ENCODE data around the gene DPPA3.
"Not testable (repeated sequence)": the region's sequence is repeated elsewhere in the genome, so short reads cannot be mapped to it uniquely, and the experiment has no call there.

The DPPA3 gene

DNA sequence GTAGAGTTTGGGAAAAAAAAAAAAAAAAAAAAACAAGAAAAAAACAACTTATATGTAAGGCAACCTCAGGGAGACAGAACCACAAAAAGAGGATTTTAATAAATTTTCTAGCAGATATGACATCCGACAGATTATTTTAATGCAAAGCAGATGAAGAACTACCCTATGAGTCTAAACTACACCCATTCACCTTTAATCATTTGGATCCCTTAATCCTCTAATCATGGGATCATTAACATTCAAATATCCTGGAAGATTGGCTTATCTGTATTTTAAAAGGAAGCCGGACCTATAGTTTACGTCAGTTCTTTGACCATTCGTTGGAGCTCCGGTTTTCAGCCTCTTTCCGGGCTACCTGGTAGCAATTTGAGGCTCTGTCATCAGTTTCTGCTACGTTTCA, at the start of gene DPPA3:
Gene DPPA3 (plus strand): TSS at position 301 of the 400 bp plus-strand sequence. CDS start 138 bp downstream, outside the sequence.
- no peak for DNase-seq (ENCODE audit: low spot score)

DNA sequence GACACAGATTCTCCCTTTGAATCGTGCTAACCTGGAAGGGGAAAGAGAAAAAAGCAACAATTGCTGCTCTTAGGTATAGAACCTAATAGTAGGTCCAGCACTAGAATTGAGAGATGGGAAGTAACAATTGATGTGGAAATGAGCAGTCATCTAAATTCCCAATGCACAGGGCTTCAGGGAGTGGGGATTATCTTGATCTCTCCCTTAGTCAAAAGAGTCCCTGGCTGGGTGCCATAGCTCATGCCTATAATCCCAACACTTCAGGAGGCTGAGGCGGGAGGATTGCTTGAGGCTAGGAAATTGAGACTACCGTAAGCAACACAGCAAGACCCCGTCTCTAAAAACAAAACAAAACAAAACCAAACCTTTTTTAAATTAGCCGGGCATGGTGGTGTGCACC, 49.5 kb upstream of the DPPA3 start:
- no peak for DNase-seq (ENCODE audit: low spot score)

DNA sequence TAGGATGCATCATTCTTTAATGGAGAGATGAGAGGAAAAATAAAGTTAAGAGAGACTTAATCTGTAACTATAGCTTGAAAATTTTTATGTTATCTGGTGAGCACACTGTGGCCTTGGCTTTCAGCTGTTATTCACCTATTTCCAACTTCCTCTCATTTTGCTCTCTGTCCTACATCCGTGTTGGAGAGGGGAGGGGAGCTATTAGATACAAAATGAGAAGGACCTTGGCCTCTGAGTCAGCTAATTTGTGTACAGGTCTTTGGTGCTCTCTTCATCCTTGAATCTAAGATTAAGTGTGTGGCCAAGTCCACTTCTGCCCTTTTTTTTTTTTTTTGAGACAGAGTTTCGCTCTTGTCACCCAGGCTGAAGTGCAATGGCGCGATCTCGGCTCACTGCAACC, 44.6 kb upstream of the DPPA3 start:
- no peak for DNase-seq (ENCODE audit: low spot score)

DNA sequence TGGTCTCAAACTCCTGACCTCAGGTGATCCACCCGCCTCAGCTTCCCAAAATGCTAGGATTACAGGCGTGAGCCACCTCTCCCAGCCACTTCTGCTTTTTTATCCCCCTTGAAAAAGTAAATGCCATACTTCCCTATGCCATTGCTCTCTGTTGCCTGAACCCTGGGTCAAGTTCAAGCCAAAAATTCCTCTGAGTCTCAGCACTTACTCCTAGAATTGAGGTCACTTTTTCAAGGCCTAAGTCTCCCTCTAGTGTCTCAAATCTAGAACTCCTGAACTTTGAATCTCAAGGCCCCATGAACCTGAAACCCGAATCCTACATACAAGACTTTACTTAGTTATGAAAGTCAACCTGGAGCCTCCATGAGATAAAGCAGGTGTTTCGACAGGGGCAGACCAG, 44.1 kb upstream of the DPPA3 start:
- DNase-seq (ENCODE audit: low spot score): no peak

DNA sequence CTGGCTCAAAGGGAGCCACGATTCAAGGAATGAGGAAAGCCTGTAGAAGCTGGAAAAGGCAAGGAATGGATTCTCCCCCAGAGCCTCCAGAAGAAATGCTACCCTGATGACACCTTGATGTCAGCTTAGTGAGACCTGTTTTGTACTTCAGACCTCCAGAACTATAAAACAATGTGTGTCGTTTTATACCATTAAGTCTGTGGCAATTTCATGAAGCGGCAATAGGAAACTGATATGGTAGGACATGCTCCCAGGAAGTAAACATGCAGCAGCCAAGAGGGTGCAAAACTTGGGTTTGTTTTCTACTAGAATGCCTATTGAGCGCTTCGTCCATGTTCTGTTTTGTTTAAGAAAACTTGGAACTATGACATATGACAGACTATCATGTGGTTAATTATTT, 43.1 kb upstream of the DPPA3 start:
- no peak for DNase-seq (ENCODE audit: low spot score)

DNA sequence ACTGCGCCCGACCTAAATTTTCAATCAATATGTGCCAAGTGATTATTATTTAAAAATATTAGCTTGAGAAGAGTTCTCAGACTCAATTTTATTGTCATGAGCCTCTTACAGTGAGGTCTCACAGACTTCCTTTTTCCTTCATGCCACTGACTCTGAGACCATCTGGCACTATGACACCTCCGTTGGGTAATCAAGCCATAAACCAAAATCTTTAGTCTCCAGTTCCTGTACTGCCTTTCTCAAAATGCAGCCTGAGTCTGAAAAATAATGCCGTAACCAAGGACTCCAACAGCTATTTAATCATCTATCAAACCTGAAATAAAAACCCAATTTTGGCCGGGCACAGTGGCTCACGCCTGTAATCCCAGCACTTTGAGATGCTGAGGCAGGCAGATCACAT, 35.8 kb upstream of the DPPA3 start:
- DNase-seq (ENCODE audit: low spot score): not testable (repeated sequence)

DNA sequence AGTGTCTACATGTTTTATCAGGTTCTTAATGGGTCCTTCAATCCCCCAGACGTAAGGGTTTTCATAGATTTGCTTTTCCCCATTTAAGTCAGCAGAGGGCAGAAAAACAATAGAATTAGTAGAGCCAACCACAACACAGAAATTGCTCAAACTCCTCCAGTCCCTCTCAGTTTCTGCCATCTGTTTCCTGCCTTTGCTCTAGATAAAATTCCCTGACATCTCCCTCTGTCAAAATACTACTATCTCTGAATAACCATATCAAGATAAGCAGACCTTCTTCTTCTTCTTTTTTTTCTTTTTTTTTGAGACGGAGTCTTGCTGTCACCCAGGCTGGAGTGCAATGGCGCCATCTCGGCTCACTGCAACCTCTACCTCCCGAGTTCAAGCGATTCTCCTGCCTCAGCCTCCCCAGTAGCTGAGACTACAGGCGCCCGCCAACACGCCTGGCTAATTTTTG, 33.8 kb upstream of the DPPA3 start:
- DNase-seq (ENCODE audit: low spot score): peak; percentile 60

DNA sequence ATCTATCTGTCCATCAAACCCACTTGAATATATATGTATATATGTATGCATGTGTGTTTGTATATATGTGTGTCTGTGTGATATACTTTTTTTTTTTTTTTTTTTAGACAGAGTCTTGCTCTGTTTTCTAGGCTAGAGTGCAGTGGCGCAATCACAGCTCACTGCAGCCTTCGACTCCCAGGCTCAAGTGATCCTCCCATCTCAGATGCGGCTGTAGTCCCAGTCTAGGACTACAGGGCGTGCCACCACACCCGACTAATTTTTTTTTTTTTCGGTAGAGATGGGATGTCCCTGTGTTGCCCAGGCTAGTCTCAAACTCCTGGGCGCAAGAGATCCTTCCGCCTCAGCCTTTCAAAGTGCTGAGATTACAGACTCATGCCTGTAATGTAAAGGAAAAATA, 32.5 kb upstream of the DPPA3 start:
- no peak for DNase-seq (ENCODE audit: low spot score)

DNA sequence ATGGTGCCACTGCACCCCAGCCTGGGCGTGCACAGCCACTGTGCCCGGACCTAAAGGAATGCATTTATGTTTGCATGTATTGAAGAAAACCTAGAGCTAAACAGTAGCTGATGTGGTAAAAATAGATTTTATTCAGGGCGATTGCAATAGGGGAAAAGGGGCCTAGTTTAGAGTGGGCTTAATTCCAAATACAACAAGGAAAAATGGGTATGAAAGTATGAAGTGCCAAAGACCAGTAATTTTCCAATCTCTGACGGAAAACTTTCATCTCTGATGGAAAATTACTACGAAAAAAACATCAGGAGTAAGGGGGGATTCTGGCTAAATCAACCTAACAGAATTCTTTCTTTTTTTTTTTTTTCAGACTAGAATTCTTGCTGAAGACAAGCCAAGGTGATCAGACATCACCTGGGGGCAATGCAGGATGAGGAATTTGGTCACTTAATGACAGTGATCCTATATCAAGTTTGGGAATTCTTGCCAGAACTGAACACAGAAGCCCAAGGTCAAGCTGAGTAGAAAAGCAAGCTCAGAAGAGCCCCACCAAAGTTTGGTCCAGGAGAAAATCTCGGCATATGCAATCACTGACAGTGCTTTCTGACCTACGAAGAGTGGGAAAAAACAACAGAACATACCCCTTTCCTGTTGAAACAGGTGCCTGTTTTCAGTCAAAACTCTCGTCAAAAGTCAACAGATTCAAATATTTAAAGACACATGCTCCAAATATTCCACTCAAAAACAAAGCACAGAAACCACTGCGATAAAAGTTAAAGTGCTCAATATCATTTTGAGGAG, 31.8 kb upstream of the DPPA3 start:
- DNase-seq (ENCODE audit: low spot score): no peak

DNA sequence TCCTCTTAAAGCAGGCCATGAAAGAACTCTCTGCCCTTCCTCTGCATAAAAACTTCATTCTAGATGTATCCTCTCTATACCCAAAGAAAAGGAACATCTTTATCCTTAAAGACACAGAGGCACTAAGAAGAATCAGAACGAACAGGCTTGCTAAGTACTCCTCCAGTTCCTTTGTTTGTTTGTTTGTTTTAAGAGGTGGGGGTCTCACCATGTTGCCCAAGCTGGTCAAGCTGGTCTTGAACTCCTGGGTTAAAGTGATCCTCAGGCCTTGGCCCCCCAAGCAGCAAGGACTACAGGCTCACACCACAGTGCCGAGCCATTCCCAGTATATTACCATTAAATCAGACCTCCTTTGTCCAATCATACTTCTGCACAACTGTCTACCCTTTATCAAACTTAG, 29.7 kb upstream of the DPPA3 start:
- no peak for DNase-seq (ENCODE audit: low spot score)

DNA sequence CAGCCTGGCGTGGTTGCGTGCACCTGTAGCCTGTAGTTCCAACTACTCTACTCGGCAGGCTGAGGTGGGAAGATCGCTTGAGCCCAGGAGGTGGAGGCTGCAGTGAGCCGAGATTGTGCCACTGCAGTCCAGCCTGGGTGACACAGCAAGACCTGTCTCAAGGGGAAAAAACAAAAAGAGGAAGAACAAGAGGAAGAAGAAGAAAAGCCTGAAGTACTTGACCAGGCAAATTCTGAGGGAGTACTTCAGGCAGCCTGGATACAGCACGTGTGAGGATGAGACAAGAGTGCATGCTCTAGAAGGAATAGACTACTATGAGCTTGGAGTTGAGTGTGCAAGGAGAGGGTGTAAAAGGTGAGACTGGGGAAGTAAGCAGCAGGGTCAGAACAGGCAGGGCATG, 17.4 kb upstream of the DPPA3 start:
- DNase-seq (ENCODE audit: low spot score): no peak

DNA sequence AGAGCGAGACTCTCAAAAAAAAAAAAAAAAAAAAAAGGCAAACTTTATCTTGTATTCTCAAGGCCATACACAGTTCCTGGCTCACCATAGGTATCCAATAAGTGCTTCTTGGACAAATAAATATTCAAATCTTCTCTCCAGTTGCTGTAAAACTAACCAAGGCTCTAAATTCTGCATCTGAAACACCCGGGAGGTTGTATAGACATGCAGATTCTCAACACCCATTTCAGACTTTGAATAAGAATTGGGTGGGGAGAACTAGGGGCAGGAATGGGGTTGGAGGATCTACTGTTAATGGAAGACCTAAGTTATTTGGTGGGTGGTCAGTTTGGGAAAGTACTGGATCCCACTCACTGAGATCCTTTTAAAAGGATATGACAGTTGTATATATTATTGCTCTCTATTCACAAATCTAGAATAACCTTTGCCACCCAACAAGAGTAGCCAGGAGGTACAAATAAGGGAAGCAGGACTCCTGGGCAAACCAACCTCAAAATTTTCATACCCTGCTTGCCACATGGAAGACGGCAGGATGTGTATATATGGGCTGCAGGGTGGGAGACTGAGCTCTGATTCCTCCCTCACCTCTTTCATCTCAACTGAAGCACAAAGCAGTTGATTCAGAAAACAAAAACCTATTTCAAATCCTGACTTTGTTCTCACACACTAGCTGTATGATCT, 16.5 kb upstream of the DPPA3 start:
- no peak for DNase-seq (ENCODE audit: low spot score)

DNA sequence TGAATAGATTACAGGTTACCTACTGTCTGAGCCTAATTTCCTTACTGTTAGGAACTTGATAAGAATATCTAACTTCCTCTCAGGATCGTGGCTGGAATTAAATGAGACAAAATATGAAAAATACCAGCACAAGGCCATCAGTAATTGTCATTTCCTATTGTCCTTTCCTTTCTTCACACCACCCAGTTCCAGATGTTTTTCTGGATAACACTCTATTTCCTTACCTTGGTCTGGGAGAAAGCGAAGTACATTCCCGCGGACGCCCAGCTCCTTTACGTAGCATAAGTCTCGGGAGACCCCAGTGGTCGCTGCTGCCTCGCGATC, 16.0 kb upstream of the DPPA3 start:
- no peak for DNase-seq (ENCODE audit: low spot score)

DNA sequence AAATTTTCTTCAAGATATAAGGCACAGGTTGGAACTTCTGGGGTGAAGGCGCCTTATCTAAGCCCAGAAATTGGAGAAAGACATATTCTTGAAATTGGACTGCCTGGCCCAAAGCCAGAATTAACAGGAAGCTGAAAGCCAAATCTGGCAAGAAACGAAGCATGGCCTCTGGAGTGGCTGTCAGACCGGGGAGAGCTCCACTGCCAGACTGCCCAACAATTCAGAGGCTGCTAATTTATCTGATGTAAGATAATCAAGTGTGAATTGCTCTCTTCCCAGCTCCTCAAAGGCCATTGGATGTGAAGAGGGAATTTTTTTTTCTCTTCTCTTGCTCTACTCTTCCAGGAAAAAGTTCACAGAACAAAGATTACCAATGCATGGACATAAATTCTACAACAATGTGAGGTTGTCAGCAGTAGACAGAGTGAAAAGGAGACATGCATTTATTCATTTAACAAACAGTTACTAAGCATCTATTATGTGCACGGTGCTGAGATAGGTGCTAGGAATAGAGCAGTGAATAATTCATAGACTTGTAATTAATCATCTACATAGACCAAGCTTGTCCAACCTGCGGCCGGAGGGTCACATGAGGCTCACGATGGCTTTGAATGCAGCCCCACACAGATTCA, 15.6 kb upstream of the DPPA3 start, which contains the start of gene GDF3:
Gene GDF3 (minus strand): TSS at position 210 of the 632 bp plus-strand sequence. CDS start 47 bp downstream, at position 163.
- no peak for DNase-seq (ENCODE audit: low spot score)

DNA sequence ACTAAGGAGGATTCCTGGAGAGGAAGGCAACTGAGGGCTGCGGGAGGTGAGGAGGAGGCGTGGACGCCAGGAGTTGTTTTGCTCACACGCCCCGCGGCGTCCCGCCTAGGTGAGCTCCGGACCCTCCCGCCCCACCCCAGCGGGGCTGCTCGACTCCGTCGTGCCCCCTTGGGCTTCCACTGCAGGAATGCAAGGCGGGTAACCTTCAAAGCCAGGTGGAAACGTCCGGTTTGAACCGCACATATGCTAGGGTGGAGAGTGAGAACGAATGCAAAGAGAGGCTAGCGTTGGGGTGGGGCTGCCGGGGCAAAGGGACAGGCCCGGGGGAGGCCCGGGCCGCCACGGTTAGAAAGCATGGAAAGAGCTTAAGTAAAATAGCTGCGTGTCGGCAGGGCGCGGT, 5.4 kb upstream of the DPPA3 start:
- no peak for DNase-seq (ENCODE audit: low spot score)

DNA sequence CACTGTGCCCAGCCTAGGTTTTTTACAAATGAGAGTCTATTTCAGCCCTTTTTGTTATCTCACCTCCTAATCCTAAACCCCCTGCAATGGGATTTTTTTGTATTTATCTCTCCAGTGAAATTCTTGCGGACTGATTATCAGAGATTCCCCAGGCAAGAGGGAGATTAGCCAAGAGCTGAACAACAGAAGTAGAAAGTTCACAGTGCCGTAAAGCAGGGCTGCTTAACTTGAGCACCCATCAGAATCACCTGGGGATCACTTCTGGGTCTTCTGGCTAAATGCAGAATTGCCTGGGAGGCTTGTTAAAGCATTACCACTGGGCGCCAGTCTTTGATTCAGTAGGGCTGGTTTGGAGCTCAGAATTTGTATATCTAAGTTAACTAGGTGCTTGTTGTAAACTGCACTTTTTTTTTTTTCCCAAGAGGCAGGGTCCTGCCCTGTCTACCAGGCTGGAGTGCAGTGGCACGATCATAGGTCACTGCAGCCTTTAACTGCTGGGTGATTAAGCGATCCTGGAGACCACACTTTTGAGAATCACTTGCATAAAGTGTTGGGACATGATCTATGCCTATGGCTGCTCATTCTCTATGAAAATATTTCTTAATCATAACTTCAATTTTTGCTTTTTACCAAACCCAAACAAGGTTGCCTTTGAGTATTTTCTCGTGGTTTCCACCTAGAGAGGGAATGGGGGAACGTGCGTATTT, 1.1 kb upstream of the DPPA3 start:
- DNase-seq (ENCODE audit: low spot score): no peak

DNA sequence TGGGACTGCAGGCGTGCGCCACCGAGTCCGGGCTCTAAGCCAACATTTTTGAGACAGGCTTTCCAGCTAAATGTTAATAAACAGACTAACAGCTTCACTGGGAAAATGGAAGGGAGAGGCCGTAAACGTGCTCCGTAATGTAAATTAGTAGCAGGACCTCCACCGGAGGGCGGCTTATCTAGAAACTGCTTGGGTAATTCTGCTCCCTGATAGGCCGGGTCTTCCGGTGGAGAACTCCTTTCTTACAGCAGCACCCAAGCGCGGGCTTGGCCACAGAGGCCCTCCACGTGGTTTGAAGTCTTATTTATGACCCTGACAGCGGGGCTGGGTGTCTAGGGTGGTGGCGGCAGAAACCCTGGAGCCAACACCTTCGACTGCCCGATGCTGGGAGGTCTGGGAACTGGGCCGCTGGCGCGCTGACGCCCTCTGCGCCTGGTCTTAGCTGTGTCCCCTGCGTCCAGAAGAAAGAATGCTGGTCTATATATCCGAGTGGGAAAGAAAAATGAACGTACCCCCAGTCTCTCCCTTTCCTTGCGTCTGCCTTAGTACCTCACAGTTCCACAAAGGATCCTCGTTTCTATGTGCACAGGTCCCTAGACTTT, 1.7 kb downstream of the DPPA3 start:
- DNase-seq (ENCODE audit: low spot score): no peak

DNA sequence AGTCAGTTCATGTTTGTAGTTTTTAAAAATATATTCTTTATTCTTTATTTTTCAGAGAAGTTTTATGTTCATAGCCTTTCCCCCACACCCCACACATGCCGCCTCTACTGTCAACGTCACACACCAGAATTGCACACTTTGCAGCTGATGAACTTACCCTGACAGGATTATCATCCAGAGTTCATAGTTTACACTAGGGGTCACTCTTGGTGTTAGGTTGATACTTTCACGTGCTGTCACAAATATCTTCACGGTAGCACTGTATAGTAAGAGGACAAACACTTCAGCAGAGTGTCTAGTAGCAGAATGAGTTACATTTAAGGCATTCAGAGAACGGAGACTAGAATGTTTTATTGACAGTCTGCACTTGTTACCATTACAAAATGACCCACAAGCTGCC, 5.1 kb downstream of the DPPA3 start:
- no peak for DNase-seq (ENCODE audit: low spot score)

DNA sequence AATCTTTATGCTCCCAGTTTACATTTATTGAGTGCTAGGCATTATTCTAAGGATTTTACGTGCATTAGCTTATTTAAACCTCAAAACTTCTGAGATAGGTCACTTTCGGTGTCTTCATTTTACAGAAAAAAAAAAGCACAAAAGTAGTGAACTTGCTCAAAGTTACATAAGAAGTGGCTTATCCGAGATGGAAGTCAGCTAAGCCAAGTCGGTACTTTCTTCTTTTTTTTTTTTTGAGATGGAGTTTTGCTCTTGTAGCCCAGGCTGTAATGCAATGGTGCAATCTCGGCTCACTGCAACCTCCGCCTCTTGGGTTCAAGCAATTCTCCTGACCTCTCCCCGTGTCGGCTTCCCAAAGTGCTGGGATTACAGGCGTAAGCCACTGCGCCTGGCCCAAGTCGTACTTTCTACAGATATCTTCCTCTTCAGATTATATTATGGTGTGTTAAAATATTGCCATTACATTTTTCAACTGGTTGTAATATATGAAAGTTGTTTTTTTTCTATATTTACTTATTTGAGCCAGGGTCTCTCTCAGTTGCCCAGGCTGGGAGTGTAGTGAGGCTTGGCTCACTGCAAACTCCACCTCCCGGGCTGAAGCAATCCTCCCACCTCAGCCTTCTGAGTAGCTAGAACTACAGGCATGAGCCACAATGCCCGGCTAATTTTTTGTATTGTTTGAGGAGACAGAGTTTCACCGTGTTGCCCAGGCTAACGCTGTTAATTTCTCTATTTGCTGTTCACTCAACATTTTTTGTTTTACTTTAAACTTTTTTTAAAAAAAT, 8.9 kb downstream of the DPPA3 start:
- no peak for DNase-seq (ENCODE audit: low spot score)

DNA sequence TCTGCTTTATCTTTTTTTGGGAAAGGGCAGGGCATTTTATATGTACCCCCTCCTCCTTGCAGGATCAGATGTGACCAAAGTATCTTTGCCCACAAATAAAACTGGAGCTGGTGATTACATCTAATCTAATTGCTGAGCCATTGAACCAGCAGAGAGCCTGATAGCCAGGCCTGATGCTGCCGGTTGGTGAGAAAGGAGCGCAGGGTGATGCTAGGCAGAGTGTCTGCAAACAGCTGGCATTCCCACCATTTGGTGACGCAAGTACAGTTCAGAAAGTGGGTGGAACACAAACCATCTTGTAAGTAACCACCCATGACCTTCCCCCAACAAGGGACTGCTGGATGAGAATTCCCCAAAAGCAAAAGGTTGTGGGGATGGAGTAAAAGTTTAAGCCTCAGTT, 12.7 kb downstream of the DPPA3 start:
- DNase-seq (ENCODE audit: low spot score): no peak

DNA sequence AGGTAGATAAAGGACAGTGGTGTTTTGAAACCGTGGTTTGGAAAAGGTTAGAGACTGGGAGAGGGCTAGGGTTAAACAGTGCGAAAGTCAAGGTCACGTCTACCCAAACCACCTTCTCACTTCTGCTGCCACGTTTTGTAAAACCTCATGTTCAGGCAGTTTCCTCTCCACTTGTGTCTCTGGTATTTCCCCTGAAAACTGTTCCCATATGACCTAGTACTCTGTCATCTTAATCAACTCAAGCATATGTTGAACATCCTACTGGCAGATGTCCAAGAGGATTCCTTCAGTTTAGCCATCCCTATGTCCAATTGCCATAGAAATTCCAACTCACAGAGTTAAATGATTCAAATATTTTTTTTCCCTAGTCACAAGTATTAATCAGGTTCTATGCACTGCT, 18.5 kb downstream of the DPPA3 start:
- DNase-seq (ENCODE audit: low spot score): no peak

All from Ammon's horn (tissue), 1 donor.